H9 (cell line): ENCODE data around the gene SCAF11. TPM values are rescaled to one million over a fixed set of nuclear protein-coding genes. Genes with fewer than 3 reads are reported as not detected.
"Not testable (repeated sequence)": the region's sequence is repeated elsewhere in the genome, so short reads cannot be mapped to it uniquely, and the experiment has no call there.

Experiments used
- DNase-seq: peaks from one replicate; pipeline ENCODE4 v3.0.0-alpha.2; 2017
- H2AFZ ChIP-seq: one replicate; pipeline ENCODE4 v1.6.1; 2013; ENCODE audit warnings: mild to moderate bottlenecking, low read length, control low read depth, moderate library complexity
- H2AK5ac ChIP-seq: 2 replicates; pipeline ENCODE4 v1.6.1; 2013; ENCODE audit warnings: low read length, control low read depth, mixed read lengths; ENCODE audit not compliant: insufficient read length
- H2BK120ac ChIP-seq: one replicate; pipeline ENCODE4 v1.6.1; 2013; ENCODE audit warnings: low read depth, mild to moderate bottlenecking, low read length, control low read depth, inconsistent platforms; ENCODE audit not compliant: poor library complexity, severe bottlenecking
- H2BK12ac ChIP-seq: 2 replicates; pipeline ENCODE4 v1.6.1; 2013; ENCODE audit warnings: low read length, control low read depth, mixed read lengths, low read depth; ENCODE audit not compliant: insufficient read length
- H2BK15ac ChIP-seq: 2 replicates; pipeline ENCODE4 v1.6.1; 2013; ENCODE audit warnings: low read depth, low read length, control low read depth
- H2BK20ac ChIP-seq: one replicate; pipeline ENCODE4 v1.6.1; 2013; ENCODE audit warnings: low read depth, mild to moderate bottlenecking, low read length, control low read depth, inconsistent platforms; ENCODE audit not compliant: poor library complexity, severe bottlenecking
- H2BK5ac ChIP-seq: 2 replicates; pipeline ENCODE4 v1.6.1; 2013; ENCODE audit warnings: low read length, control low read depth, mixed read lengths; ENCODE audit not compliant: insufficient read length
- H3K14ac ChIP-seq: 2 replicates; pipeline ENCODE4 v1.6.1; 2013; ENCODE audit warnings: low read length, control low read depth; ENCODE audit not compliant: insufficient read depth
- H3K18ac ChIP-seq: 2 replicates; pipeline ENCODE4 v1.6.1; 2013; ENCODE audit warnings: low read depth, mild to moderate bottlenecking, mixed read lengths, low read length, control low read depth; ENCODE audit not compliant: insufficient read length
- H3K23ac ChIP-seq: 2 replicates; pipeline ENCODE4 v1.6.1; 2013; ENCODE audit warnings: low read length, control low read depth, mixed read lengths, low read depth; ENCODE audit not compliant: insufficient read length
- H3K23me2 ChIP-seq: 2 replicates; pipeline ENCODE4 v1.6.1; 2013; ENCODE audit warnings: low read depth, mild to moderate bottlenecking, mixed read lengths, low read length, control low read depth; ENCODE audit not compliant: insufficient read length, poor library complexity, severe bottlenecking
- H3K27ac ChIP-seq: 2 replicates; pipeline ENCODE4 v1.5.1; 2013; ENCODE audit warnings: low read length, control low read depth, mixed read lengths, low read depth; ENCODE audit not compliant: insufficient read length
- H3K27me3 ChIP-seq: 2 replicates; pipeline ENCODE4 v1.6.1; 2013; ENCODE audit warnings: low read length, control low read depth, inconsistent platforms; ENCODE audit not compliant: insufficient read depth
- H3K4ac ChIP-seq: 2 replicates; pipeline ENCODE4 v1.6.1; 2013; ENCODE audit warnings: low read depth, mild to moderate bottlenecking, control low read depth, inconsistent platforms, low read length, moderate library complexity
- H3K4me1 ChIP-seq: 2 replicates; pipeline ENCODE4 v1.6.1; 2013; ENCODE audit warnings: low read length, control low read depth, inconsistent platforms; ENCODE audit not compliant: insufficient read depth
- H3K4me2 ChIP-seq: 2 replicates; pipeline ENCODE4 v1.6.1; 2013; ENCODE audit warnings: low read length, control low read depth, mixed read lengths; ENCODE audit not compliant: insufficient read length, insufficient read depth
- H3K56ac ChIP-seq: 2 replicates; pipeline ENCODE4 v1.6.1; 2013; ENCODE audit warnings: low read depth, mild to moderate bottlenecking, mixed read lengths, low read length, control low read depth; ENCODE audit not compliant: insufficient read length
- H3K79me1 ChIP-seq: 2 replicates; pipeline ENCODE4 v1.6.1; 2013; ENCODE audit warnings: low read depth, mild to moderate bottlenecking, moderate library complexity, low read length, control low read depth, inconsistent platforms; ENCODE audit not compliant: insufficient read depth, poor library complexity, severe bottlenecking
- H3K79me2 ChIP-seq: 2 replicates; pipeline ENCODE4 v1.6.1; 2013; ENCODE audit warnings: low read length, control low read depth, inconsistent platforms; ENCODE audit not compliant: insufficient read depth
- H3K9ac ChIP-seq: 2 replicates; pipeline ENCODE4 v1.6.1; 2013; ENCODE audit warnings: low read length, control low read depth, mixed read lengths; ENCODE audit not compliant: insufficient read length; ENCODE audit errors: extremely low read depth
- H3K9me3 ChIP-seq: one replicate; pipeline ENCODE4 v1.6.1; 2013; ENCODE audit warnings: low read depth, low read length, inconsistent platforms; ENCODE audit not compliant: control insufficient read depth
- H3T11ph ChIP-seq: one replicate; pipeline ENCODE4 v1.6.1; 2013; ENCODE audit warnings: mild to moderate bottlenecking, low read length, control low read depth, inconsistent platforms
- H4K20me1 ChIP-seq: one replicate; pipeline ENCODE4 v1.6.1; 2013; ENCODE audit not compliant: control insufficient read depth, insufficient read length, insufficient read depth
- H4K5ac ChIP-seq: 2 replicates; pipeline ENCODE4 v1.6.1; 2013; ENCODE audit warnings: low read depth, mild to moderate bottlenecking, mixed read lengths, low read length, control low read depth; ENCODE audit not compliant: insufficient read length
- H4K8ac ChIP-seq: replicated peaks from 2 replicates; pipeline ENCODE4 v1.6.1; 2013; ENCODE audit warnings: low read length, control low read depth, mixed read lengths, low read depth; ENCODE audit not compliant: insufficient read length
- H4K91ac ChIP-seq: 2 replicates; pipeline ENCODE4 v1.6.1; 2013; ENCODE audit warnings: low read depth, mild to moderate bottlenecking, moderate library complexity, mixed read lengths, low read length, control low read depth; ENCODE audit not compliant: insufficient read length
- H3K27ac Mint-ChIP-seq, 3 experiments: 2 replicates in 2 of 3; 3 replicates in 1 of 3; pipeline ENCODE4 v1.8.0; 2020 to 2021; ENCODE audit warnings: mixed read lengths in 3 of 3, mild to moderate bottlenecking in 1 of 3, moderate library complexity in 1 of 3
- H3K27me3 Mint-ChIP-seq: 2 replicates; pipeline ENCODE4 v1.8.0; 2021; ENCODE audit warnings: low read depth, mild to moderate bottlenecking, moderate library complexity, mixed read lengths
- H3K36me3 Mint-ChIP-seq, 3 experiments: 2 replicates in 2 of 3; 3 replicates in 1 of 3; pipeline ENCODE4 v1.8.0; 2020 to 2021; ENCODE audit warnings: low read depth in 3 of 3, mixed read lengths in 3 of 3; ENCODE audit not compliant: insufficient read depth in 1 of 3
- H3K4me1 Mint-ChIP-seq, 2 experiments: 2 replicates each; pipeline ENCODE4 v1.8.0; 2020; ENCODE audit warnings: mixed read lengths in 2 of 2
- H3K4me3 Mint-ChIP-seq, 2 experiments: 2 replicates in 1 of 2; 3 replicates in 1 of 2; pipeline ENCODE4 v1.8.0; 2020 to 2021; ENCODE audit warnings: mild to moderate bottlenecking in 2 of 2, mixed read lengths in 2 of 2, moderate library complexity in 1 of 2
- H3K9me3 Mint-ChIP-seq, 2 experiments: 2 replicates in 1 of 2; 3 replicates in 1 of 2; pipeline ENCODE4 v1.8.0; 2020; ENCODE audit warnings: mild to moderate bottlenecking in 2 of 2, mixed read lengths in 2 of 2, moderate library complexity in 1 of 2
- WGBS: extraction: QIAGEN DNeasy Blood & Tissue Kit; methylation state at CpG from one replicate; pipeline ENCODE4 v1.1.7; 2013; ENCODE audit warnings: missing lambda C conversion rate, low lambda C conversion rate, mixed read lengths; ENCODE audit not compliant: insufficient read length; ENCODE audit errors: extremely low coverage; 5-methylcytosine and 5-hydroxymethylcytosine counted together
- total RNA-seq: library from RNA; stranded (reverse); gene quantifications from 2 replicates; pipeline ENCODE4 v1.2.1, GENCODE V29; 2021

Gene SCAF11
- total RNA-seq, 1 experiment from 2014 or later = 90.8 TPM

- not testable (repeated sequence) for H3K4me1 ChIP-seq, H3T11ph ChIP-seq, H3K4ac ChIP-seq, H3K4me3 Mint-ChIP-seq, H2BK15ac ChIP-seq, H4K5ac ChIP-seq, H3K79me1 ChIP-seq, H2AFZ ChIP-seq, H3K79me2 ChIP-seq, H3K9ac ChIP-seq, H3K27ac Mint-ChIP-seq, H2AK5ac ChIP-seq, H3K56ac ChIP-seq, H3K27me3 Mint-ChIP-seq, H3K23ac ChIP-seq, H3K27me3 ChIP-seq, H3K9me3 ChIP-seq, H3K4me2 ChIP-seq, H4K91ac ChIP-seq, H2BK20ac ChIP-seq, H3K23me2 ChIP-seq, H3K27ac ChIP-seq, H4K20me1 ChIP-seq, H3K18ac ChIP-seq, H3K14ac ChIP-seq, H2BK5ac ChIP-seq, H2BK120ac ChIP-seq, H2BK12ac ChIP-seq, DNase-seq, H4K8ac ChIP-seq
- Mint-ChIP-seq H3K4me1 (peaks cover 23 to 27% of the 10 kb centered on the region in 2 experiments), H3K9me3 (peaks cover 36 to 37% of the 10 kb centered on the region in 2 experiments), H3K36me3 (peaks cover 3 to 40% (median 11%) of the 10 kb centered on the region in 3 experiments)
- no CpG with 5 or more reads among the region's 33 CpGs for WGBS
Observed at GRCh38 chr12:46017866-46018375, 27.5 kb upstream of the SCAF11 start.
